Spleen (tissue), 7 donors: ENCODE data around the gene ARMS2.

Source experiments
- POLR2A ChIP-seq, 3 donors: fragments of 450-650 bp; IDR thresholded peaks; one replicate each; pipeline ENCODE4 v1.5.1; 2017; ENCODE audit warnings: antibody characterized with exemption in 3 of 3, mild to moderate bottlenecking in 1 of 3
- POLR2AphosphoS5 ChIP-seq, 3 donors: sonication (generic); formaldehyde crosslinking; IDR thresholded peaks; one replicate each; pipeline ENCODE4 v1.5.1; 2017; ENCODE audit warnings: antibody characterized with exemption in 3 of 3
- TF ChIP-seq, protein P1 (sequence below), 11 experiments: fragments of 200-600 bp in 7 of 11; fragments of 450-650 bp in 4 of 11; sonication (generic) in 4 of 11; IDR thresholded peaks in 8 of 11; conservative IDR thresholded peaks in 3 of 11; 1 replicate in 7 of 11; 2 replicates in 4 of 11; pipeline versions ENCODE4 v1.4.0 to v1.8.0; 2016 to 2021; ENCODE audit warnings: antibody characterized with exemption in 11 of 11, inconsistent platforms in 4 of 11, mild to moderate bottlenecking in 1 of 11
- donor health status: DM: no; HTN: no; CAD: no; lungs with moderate emphysema.
- donor health status: DM: no; HTN: no; CAD: no.
- donor health status: DM: no; HTN: no; CAD: no.

DNA sequence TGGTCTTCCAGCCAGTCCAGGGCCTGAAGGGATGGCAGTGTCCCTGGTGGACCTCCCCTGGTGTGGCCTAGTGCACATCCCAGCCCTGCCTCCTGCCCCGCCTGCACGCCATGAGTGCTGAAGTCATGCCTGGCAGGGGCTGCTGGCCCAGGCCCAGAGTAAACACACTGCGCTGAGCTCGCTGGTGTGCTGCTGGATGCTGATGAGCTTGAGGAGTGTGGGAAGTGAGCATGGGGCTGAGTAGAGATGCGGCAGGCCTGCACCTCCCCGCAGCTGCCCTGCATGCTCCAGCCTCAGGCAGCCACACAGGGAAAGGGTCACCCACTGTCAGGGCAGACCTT is 50.1 kb downstream of the ARMS2 start:
- TF ChIP-seq POLR2AphosphoS5 (IDR thresholded peaks at IDR 0.05) (peak; percentile 36 to 78 (median 59)), POLR2A (IDR thresholded peaks at IDR 0.05) (no peak)
- TF ChIP-seq, protein P1, sequence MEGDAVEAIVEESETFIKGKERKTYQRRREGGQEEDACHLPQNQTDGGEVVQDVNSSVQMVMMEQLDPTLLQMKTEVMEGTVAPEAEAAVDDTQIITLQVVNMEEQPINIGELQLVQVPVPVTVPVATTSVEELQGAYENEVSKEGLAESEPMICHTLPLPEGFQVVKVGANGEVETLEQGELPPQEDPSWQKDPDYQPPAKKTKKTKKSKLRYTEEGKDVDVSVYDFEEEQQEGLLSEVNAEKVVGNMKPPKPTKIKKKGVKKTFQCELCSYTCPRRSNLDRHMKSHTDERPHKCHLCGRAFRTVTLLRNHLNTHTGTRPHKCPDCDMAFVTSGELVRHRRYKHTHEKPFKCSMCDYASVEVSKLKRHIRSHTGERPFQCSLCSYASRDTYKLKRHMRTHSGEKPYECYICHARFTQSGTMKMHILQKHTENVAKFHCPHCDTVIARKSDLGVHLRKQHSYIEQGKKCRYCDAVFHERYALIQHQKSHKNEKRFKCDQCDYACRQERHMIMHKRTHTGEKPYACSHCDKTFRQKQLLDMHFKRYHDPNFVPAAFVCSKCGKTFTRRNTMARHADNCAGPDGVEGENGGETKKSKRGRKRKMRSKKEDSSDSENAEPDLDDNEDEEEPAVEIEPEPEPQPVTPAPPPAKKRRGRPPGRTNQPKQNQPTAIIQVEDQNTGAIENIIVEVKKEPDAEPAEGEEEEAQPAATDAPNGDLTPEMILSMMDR (IDR thresholded peaks at IDR 0.05 in 8 of 11, conservative IDR thresholded peaks at IDR 0.05 in 3 of 11), result no peak
